ENCODE results near the gene AMPH. TPM values are rescaled to one million over a fixed set of nuclear protein-coding genes. Genes with fewer than 3 reads are reported as not detected.

AMPH gene
- total RNA-seq, 1 experiment from 2014 or later = 3.1 TPM

GRCh38 chr7:38542156-38542555, 89.0 kb downstream of the AMPH start:
- DNase-seq (ENCODE audit: low read depth) = peak; percentile 44

- DNase-seq (ENCODE audit: low read depth) = no peak
Observed at GRCh38 chr7:38541440-38541839, 89.7 kb downstream of the AMPH start.

- DNase-seq (ENCODE audit: low read depth) = no peak
Observed at GRCh38 chr7:38539477-38540081, 91.6 kb downstream of the AMPH start.

- DNase-seq (ENCODE audit: low read depth) = no peak
Observed at GRCh38 chr7:38535073-38535472, 96.1 kb downstream of the AMPH start.

- DNase-seq (ENCODE audit: low read depth) = peak; percentile 8
Observed at GRCh38 chr7:38525857-38526256, 105.3 kb downstream of the AMPH start.

- peak; percentile 34 for DNase-seq (ENCODE audit: low read depth)
Observed at GRCh38 chr7:38524786-38525185, 106.4 kb downstream of the AMPH start.

GRCh38 chr7:38520741-38521140, 110.4 kb downstream of the AMPH start:
- no peak for DNase-seq (ENCODE audit: low read depth)

- DNase-seq (ENCODE audit: low read depth) = no peak
Observed at GRCh38 chr7:38518541-38518940, 112.6 kb downstream of the AMPH start.

- peak; percentile 4 for DNase-seq (ENCODE audit: low read depth)
Observed at GRCh38 chr7:38512704-38513103, 118.5 kb downstream of the AMPH start.

- DNase-seq (ENCODE audit: low read depth) = no peak
Observed at GRCh38 chr7:38512291-38512690, 118.9 kb downstream of the AMPH start.

- no peak for DNase-seq (ENCODE audit: low read depth)
Observed at GRCh38 chr7:38507384-38507783, 123.8 kb downstream of the AMPH start.

- DNase-seq (ENCODE audit: low read depth) = peak; percentile 46
Observed at GRCh38 chr7:38506756-38507155, 124.4 kb downstream of the AMPH start.

GRCh38 chr7:38506004-38506403, 125.2 kb downstream of the AMPH start:
- peak; percentile 17 for DNase-seq (ENCODE audit: low read depth)

GRCh38 chr7:38504684-38505083, 126.5 kb downstream of the AMPH start:
- no peak for DNase-seq (ENCODE audit: low read depth)

- DNase-seq (ENCODE audit: low read depth) = no peak
Observed at GRCh38 chr7:38502848-38503247, 128.3 kb downstream of the AMPH start.

- no peak for DNase-seq (ENCODE audit: low read depth)
Observed at GRCh38 chr7:38502289-38502688, 128.9 kb downstream of the AMPH start.

GRCh38 chr7:38492010-38492409, 139.2 kb downstream of the AMPH start:
- DNase-seq (ENCODE audit: low read depth) = no peak

GRCh38 chr7:38482521-38482920, 148.7 kb downstream of the AMPH start:
- DNase-seq (ENCODE audit: low read depth) = no peak

GRCh38 chr7:38481401-38481800, 149.8 kb downstream of the AMPH start:
- no peak for DNase-seq (ENCODE audit: low read depth)

GRCh38 chr7:38478404-38478803, 152.8 kb downstream of the AMPH start:
- no peak for DNase-seq (ENCODE audit: low read depth)

GRCh38 chr7:38477333-38477732, 153.8 kb downstream of the AMPH start:
- no peak for DNase-seq (ENCODE audit: low read depth)

- DNase-seq (ENCODE audit: low read depth) = no peak
Observed at GRCh38 chr7:38476764-38477163, 154.4 kb downstream of the AMPH start.

- peak; percentile 17 for DNase-seq (ENCODE audit: low read depth)
Observed at GRCh38 chr7:38465956-38466355, 165.2 kb downstream of the AMPH start.

Measured in M059J (cell line).